Erythroblast (primary cell): ENCODE data around the gene KCNK10.

Experiments
- GATA1 ChIP-seq: IDR thresholded peaks from 2 replicates; pipeline ENCODE4 v1.6.1; 2011; ENCODE audit warnings: low read depth, mild to moderate bottlenecking, control low read depth, low read length, moderate library complexity
- POLR2A ChIP-seq: IDR thresholded peaks from 2 replicates; pipeline ENCODE4 v1.6.1; 2011; ENCODE audit warnings: mild to moderate bottlenecking, low read length

DNA sequence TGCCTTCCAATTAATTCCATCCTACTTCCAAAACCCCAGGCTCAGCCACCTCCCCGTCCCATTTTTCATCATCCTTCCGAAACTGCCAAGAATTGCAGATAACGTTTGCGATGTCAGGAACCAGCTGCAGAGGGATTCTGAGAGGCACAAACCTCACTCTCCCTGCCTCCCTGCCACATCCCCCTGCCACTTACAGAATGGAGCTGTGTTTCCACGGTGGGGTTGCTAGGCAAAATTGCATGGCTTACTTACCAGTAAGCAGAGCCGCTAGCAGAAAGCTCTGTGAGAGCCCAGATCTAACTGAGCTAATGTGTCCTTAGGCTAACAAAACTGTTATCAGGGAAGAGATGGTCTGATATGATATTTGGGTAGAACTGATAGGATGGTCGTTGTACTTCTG, 127.4 kb downstream of the KCNK10 start:
- TF ChIP-seq POLR2A, result no peak
- TF ChIP-seq GATA1, result no peak
